GM12891 (cell line): Measurements from ENCODE around the gene MTFR1L.

Experiments
- POLR2A ChIP-seq: IDR thresholded peaks from 2 replicates; pipeline ENCODE4 v1.6.1; 2011; ENCODE audit warnings: low read depth, low read length, control low read depth
- POLR2AphosphoS5 ChIP-seq: IDR thresholded peaks from 2 replicates; pipeline ENCODE4 v1.6.1; 2011; ENCODE audit warnings: low read depth, low read length, control low read depth
- SPI1 ChIP-seq: IDR thresholded peaks from 2 replicates; pipeline ENCODE4 v1.6.1; 2011; ENCODE audit warnings: low read depth, low read length, control low read depth
- TAF1 ChIP-seq: IDR thresholded peaks from 2 replicates; pipeline ENCODE4 v1.6.1; 2011; ENCODE audit warnings: low read depth, low read length, control low read depth

- TF ChIP-seq POLR2A (no peak), SPI1 (no peak), POLR2AphosphoS5 (no peak), TAF1 (no peak)
These were observed 50.9 kb downstream of the MTFR1L start for GRCh38 chr1:25870614-25871013.
